ENCODE measurements around the gene CCL14.

GRCh38 chr17:35948092-35948491, 38.4 kb downstream of the CCL14 start:
- TF ChIP-seq CTCF (IDR thresholded peaks at IDR 0.05; ENCODE audit: low read depth, low read length, poor library complexity, severe bottlenecking) = no peak
- no peak for TF ChIP-seq EZH2phosphoT487 (IDR thresholded peaks at IDR 0.05; ENCODE audit: borderline replicate concordance, low read length)

All from DOHH2 (cell line).